OCI-LY1 (cell line): ENCODE measurements around the gene NIM1K.

Experiments
- H2AFZ ChIP-seq: fragments of 200-600 bp; sonication (generic), shearing (Covaris generic); 2 replicates; pipeline ENCODE4 v1.6.0; 2014; ENCODE audit warnings: antibody characterized with exemption, mild to moderate bottlenecking, low read length
- H3F3A ChIP-seq: fragments of 200-600 bp; sonication (generic), shearing (Covaris generic); 2 replicates; pipeline ENCODE4 v1.6.0; 2014; ENCODE audit warnings: mild to moderate bottlenecking, antibody characterized with exemption, low read length, moderate library complexity; ENCODE audit not compliant: insufficient read depth
- H3K27ac ChIP-seq: fragments of 200-600 bp; sonication (generic); 2 replicates; pipeline ENCODE4 v1.5.1; 2014; ENCODE audit warnings: low read length, mixed run types, mild to moderate bottlenecking, low read depth; ENCODE audit not compliant: poor library complexity, severe bottlenecking
- H3K27me3 ChIP-seq: fragments of 200-600 bp; sonication (generic); 2 replicates; pipeline ENCODE4 v1.6.0; 2014; ENCODE audit warnings: antibody characterized with exemption, mild to moderate bottlenecking, low read length, moderate library complexity; ENCODE audit not compliant: insufficient read depth
- H3K36me3 ChIP-seq: fragments of 200-600 bp; sonication (generic); 2 replicates; pipeline ENCODE4 v1.6.1; 2014; ENCODE audit warnings: mild to moderate bottlenecking, antibody characterized with exemption, low read length, moderate library complexity, mixed read lengths; ENCODE audit not compliant: insufficient read depth
- H3K4me1 ChIP-seq: fragments of 200-600 bp; sonication (generic); 2 replicates; pipeline ENCODE4 v1.5.1; 2014; ENCODE audit warnings: mild to moderate bottlenecking, low read length, moderate library complexity; ENCODE audit not compliant: insufficient read depth, severe bottlenecking
- H3K4me2 ChIP-seq: fragments of 200-600 bp; sonication (generic), shearing (Covaris generic); 2 replicates; pipeline ENCODE4 v1.6.1; 2014; ENCODE audit warnings: low read length
- H3K4me3 ChIP-seq: fragments of 200-600 bp; sonication (generic); 2 replicates; pipeline ENCODE4 v1.5.1; 2014; ENCODE audit warnings: low read length, low read depth, mild to moderate bottlenecking, mixed read lengths; ENCODE audit not compliant: poor library complexity, severe bottlenecking
- H3K79me2 ChIP-seq: fragments of 200-600 bp; shearing (Covaris generic); 2 replicates; pipeline ENCODE4 v1.6.1; 2016; ENCODE audit warnings: mixed run types, low read length, mixed read lengths; ENCODE audit not compliant: insufficient read depth
- H3K9ac ChIP-seq: fragments of 200-600 bp; sonication (generic), shearing (Covaris generic); 2 replicates; pipeline ENCODE4 v1.6.1; 2014; ENCODE audit warnings: mild to moderate bottlenecking, low read length, mixed read lengths
- H3K9me2 ChIP-seq: fragments of 200-600 bp; sonication (generic), shearing (Covaris generic); 2 replicates; pipeline ENCODE4 v1.6.1; 2014; ENCODE audit warnings: low read depth, mild to moderate bottlenecking, low read length, mixed read lengths
- H3K9me3 ChIP-seq: fragments of 200-600 bp; shearing (Covaris generic); 2 replicates; pipeline ENCODE4 v1.6.1; 2014; ENCODE audit warnings: low read length, mixed read lengths
- H4K20me1 ChIP-seq: fragments of 200-600 bp; sonication (generic), shearing (Covaris generic); 2 replicates; pipeline ENCODE4 v1.6.0; 2016; ENCODE audit warnings: mild to moderate bottlenecking, low read length; ENCODE audit not compliant: insufficient read depth
- EZH2 ChIP-seq: fragments of 200-600 bp; sonication (generic), shearing (Covaris generic); IDR thresholded peaks from 2 replicates; pipeline ENCODE4 v1.8.0; 2017; ENCODE audit warnings: borderline replicate concordance, mixed run types, mild to moderate bottlenecking, antibody characterized with exemption, low read length, moderate library complexity, mixed read lengths
- TF ChIP-seq, protein P1 (sequence below): fragments of 200-600 bp; sonication (generic), shearing (Covaris generic); IDR thresholded peaks from 2 replicates; pipeline ENCODE4 v1.5.1; 2017; ENCODE audit warnings: mild to moderate bottlenecking, antibody characterized with exemption, low read length, moderate library complexity, mixed read lengths

The NIM1K gene

DNA sequence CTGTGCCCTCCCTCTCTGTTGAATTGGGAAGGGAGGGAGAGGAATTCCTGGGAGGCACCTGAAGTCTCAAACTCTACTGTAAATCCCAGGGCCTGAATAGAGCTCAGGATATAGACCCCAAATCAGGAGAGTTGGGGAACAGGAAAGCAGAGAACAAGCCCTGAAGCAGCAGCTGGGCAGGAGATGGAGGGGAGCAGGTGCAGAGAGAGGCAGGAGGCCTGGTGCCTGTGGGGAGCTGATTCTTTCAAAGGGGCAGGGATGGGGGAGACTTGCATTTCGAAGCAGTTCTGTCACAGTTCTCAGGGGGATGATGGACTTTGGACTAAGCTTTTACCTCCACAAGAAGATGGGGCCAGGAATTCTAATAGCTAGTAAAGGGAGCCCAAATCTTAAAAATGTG is 50.2 kb downstream of the NIM1K start:
- Histone ChIP-seq H3K27ac (no peak overlapping the region), H3K4me2 (no peak overlapping the region)
- TF ChIP-seq, protein P1, sequence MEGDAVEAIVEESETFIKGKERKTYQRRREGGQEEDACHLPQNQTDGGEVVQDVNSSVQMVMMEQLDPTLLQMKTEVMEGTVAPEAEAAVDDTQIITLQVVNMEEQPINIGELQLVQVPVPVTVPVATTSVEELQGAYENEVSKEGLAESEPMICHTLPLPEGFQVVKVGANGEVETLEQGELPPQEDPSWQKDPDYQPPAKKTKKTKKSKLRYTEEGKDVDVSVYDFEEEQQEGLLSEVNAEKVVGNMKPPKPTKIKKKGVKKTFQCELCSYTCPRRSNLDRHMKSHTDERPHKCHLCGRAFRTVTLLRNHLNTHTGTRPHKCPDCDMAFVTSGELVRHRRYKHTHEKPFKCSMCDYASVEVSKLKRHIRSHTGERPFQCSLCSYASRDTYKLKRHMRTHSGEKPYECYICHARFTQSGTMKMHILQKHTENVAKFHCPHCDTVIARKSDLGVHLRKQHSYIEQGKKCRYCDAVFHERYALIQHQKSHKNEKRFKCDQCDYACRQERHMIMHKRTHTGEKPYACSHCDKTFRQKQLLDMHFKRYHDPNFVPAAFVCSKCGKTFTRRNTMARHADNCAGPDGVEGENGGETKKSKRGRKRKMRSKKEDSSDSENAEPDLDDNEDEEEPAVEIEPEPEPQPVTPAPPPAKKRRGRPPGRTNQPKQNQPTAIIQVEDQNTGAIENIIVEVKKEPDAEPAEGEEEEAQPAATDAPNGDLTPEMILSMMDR = no peak
- no peak for TF ChIP-seq EZH2

DNA sequence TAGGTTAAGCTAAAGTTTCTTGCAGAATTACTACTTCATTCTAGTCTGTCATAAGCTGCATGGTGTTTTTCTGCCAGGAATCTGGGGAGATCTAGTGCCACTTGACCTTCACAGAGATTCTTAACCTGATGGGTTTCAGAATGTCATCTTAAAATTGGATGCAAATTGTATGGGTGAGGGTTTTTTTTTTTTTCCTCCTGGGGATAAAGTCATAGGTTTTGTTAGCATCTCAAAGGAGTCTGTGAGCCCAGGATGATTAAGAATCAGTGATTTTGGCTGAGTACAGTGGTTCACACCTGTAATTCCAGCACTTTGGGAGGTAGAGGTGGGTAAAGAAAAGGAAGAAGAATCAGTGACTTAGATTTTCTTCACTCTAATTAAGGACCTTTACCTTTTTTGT is 51.2 kb downstream of the NIM1K start:
- Histone ChIP-seq H3K9me2 (no peaks in the 10 kb centered on the region), H2AFZ (no peak overlapping the region), H3K79me2 (no peaks in the 10 kb centered on the region), H3K4me2 (no peak overlapping the region), H3F3A (no peaks in the 10 kb centered on the region), H3K4me3 (no peak overlapping the region), H4K20me1 (no peaks in the 10 kb centered on the region), H3K9ac (no peak overlapping the region), H3K27me3 (no peaks in the 10 kb centered on the region), H3K36me3 (no peaks in the 10 kb centered on the region), H3K4me1 (no peaks in the 10 kb centered on the region), H3K27ac (no peak overlapping the region), H3K9me3 (no peaks in the 10 kb centered on the region)
- TF ChIP-seq, protein P1 = no peak
- TF ChIP-seq EZH2 = no peak

More for the DNA sequence above, 50.2 kb downstream of the NIM1K start:
- H2AFZ ChIP-seq = no peak overlapping the region
- no peaks in the 10 kb centered on the region for H3K79me2 ChIP-seq
- no peaks in the 10 kb centered on the region for H3K9me3 ChIP-seq
- no peaks in the 10 kb centered on the region for H3K4me1 ChIP-seq
- H3K4me3 ChIP-seq = no peak overlapping the region
- no peaks in the 10 kb centered on the region for H4K20me1 ChIP-seq
- H3K27me3 ChIP-seq = no peaks in the 10 kb centered on the region
- H3F3A ChIP-seq = no peaks in the 10 kb centered on the region
- H3K36me3 ChIP-seq = no peaks in the 10 kb centered on the region
- no peaks in the 10 kb centered on the region for H3K9me2 ChIP-seq
- H3K9ac ChIP-seq = no peak overlapping the region

DNA sequence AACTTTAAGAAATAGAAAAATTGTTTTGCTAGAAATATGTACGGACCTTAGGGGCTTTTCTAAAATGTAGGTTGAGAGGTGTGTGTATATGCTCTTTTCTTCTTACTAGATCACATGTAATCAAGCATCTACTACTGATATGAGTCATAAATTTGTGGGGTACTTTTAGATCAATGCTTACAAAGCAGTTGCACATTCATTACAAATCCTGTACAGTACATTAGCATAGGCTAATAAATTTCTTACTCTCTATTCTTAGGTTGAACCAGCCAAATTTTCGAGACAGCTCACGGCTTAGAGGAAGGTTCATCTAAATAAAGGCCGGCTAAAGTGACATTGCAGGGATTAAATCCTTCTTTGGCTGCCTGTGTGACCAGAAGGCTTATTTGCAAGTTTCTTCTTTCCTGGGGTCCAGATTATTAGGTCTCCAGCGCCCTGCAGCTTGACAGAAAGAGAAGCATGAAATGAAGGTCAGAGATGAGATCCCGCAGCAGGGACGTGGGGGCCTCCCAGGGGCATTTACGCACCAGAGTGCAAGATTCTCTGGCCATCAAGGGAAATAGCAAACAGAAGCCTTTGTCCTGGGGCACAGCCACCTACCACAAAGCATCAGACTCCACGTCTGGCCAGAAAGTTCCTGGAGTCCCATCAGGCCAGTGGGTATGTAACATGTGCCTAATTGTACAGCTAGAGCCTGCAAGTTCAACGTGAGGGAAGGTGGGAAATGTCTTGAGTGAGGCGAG is 53.0 kb downstream of the NIM1K start:
- no peak overlapping the region for H3K9ac ChIP-seq
- no peak for TF ChIP-seq EZH2
- TF ChIP-seq, protein P1 = no peak
- H3F3A ChIP-seq = no peaks in the 10 kb centered on the region
- H2AFZ ChIP-seq = no peak overlapping the region
- no peaks in the 10 kb centered on the region for H3K36me3 ChIP-seq
- H3K4me1 ChIP-seq = no peaks in the 10 kb centered on the region
- H3K9me3 ChIP-seq = no peaks in the 10 kb centered on the region
- H3K9me2 ChIP-seq = no peaks in the 10 kb centered on the region
- H3K27me3 ChIP-seq = no peaks in the 10 kb centered on the region
- no peak overlapping the region for H3K4me3 ChIP-seq
- H3K4me2 ChIP-seq = no peak overlapping the region
- H3K27ac ChIP-seq = no peak overlapping the region
- no peaks in the 10 kb centered on the region for H4K20me1 ChIP-seq
- no peaks in the 10 kb centered on the region for H3K79me2 ChIP-seq
